Measurements from ENCODE around the gene SFT2D1. TPM values are rescaled to one million over a fixed set of nuclear protein-coding genes. Genes with fewer than 3 reads are reported as not detected.

SFT2D1 gene
- total RNA-seq, 1 donor: 25.7 TPM

DNA sequence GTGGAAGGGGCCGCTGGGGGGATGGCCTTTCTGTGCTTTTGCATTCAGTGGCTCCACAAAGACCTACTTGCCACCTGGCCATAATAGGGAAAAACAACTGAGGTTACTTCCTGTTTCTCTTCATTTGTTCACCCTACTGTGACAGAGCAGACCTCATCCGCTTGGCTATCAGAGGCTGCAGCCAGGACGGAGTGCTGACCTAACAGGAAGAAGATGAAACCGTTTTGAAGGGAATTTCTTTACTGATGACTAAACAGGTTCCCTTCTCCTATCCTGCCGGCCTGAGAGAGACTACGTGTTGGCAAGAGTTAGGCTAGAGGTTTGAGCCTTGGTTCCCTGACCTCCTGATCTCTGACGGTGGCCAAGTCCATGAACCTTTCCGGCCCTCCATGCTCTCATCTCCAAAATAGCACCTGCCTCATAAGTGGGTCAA, 55.5 kb downstream of the SFT2D1 start:
- H3K4me1 ChIP-seq (ENCODE audit: insufficient read depth, low read length): no peaks in the 10 kb centered on the region
- no peaks in the 10 kb centered on the region for H3K79me2 ChIP-seq (ENCODE audit: insufficient read depth, low read length)
- no peak for DNase-seq (ENCODE audit: insufficient read length, low spot score, missing footprints)

DNA sequence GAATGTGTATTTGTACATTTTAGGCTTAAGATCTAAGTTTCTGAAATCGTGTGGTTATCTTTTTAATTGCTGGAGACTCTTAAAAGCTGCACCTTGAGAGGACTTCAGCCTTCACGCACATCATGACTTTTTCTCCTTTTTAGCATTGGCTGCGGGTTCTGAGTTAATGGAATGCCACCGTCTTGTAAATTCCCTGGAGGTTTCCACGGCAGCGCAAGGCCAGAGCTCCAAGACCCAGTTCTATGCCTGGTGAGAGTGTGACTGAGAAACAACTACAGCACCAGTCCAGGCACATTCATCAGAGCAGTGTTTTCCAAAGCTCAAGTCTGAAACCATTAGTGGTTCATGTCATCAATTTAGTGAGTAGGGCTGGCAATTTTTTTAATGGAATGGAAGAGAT, 57.1 kb downstream of the SFT2D1 start:
- Histone ChIP-seq H4K20me1 (ENCODE audit: insufficient read depth, low read length) (no peaks in the 10 kb centered on the region), H3K79me2 (ENCODE audit: insufficient read depth, low read length) (no peaks in the 10 kb centered on the region), H3K4me2 (ENCODE audit: insufficient read depth, low read length) (no peak overlapping the region), H3K27me3 (ENCODE audit: insufficient read depth, low read length) (peaks cover 7% of the 10 kb centered on the region), H3K9me3 (ENCODE audit: low read depth, low read length) (no peaks in the 10 kb centered on the region), H3K4me3 (ENCODE audit: insufficient read depth, low read length) (no peak overlapping the region), H3K27ac (ENCODE audit: low read depth, low read length) (no peak overlapping the region), H3K36me3 (ENCODE audit: insufficient read depth, low read length) (no peaks in the 10 kb centered on the region), H3K4me1 (ENCODE audit: insufficient read depth, low read length) (no peaks in the 10 kb centered on the region), H2AFZ (ENCODE audit: low read length) (no peak overlapping the region)
- TF ChIP-seq, protein P1, sequence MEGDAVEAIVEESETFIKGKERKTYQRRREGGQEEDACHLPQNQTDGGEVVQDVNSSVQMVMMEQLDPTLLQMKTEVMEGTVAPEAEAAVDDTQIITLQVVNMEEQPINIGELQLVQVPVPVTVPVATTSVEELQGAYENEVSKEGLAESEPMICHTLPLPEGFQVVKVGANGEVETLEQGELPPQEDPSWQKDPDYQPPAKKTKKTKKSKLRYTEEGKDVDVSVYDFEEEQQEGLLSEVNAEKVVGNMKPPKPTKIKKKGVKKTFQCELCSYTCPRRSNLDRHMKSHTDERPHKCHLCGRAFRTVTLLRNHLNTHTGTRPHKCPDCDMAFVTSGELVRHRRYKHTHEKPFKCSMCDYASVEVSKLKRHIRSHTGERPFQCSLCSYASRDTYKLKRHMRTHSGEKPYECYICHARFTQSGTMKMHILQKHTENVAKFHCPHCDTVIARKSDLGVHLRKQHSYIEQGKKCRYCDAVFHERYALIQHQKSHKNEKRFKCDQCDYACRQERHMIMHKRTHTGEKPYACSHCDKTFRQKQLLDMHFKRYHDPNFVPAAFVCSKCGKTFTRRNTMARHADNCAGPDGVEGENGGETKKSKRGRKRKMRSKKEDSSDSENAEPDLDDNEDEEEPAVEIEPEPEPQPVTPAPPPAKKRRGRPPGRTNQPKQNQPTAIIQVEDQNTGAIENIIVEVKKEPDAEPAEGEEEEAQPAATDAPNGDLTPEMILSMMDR (IDR thresholded peaks at IDR 0.05; ENCODE audit: extremely low read depth, low read depth, low read length): no peak
- no peak for DNase-seq (ENCODE audit: insufficient read length, low spot score, missing footprints)

More for the DNA sequence above, 55.5 kb downstream of the SFT2D1 start:
- Histone ChIP-seq H3K4me3 (ENCODE audit: insufficient read depth, low read length) (no peak overlapping the region), H2AFZ (ENCODE audit: low read length) (no peak overlapping the region), H3K4me2 (ENCODE audit: insufficient read depth, low read length) (no peak overlapping the region), H4K20me1 (ENCODE audit: insufficient read depth, low read length) (no peaks in the 10 kb centered on the region), H3K36me3 (ENCODE audit: insufficient read depth, low read length) (no peaks in the 10 kb centered on the region), H3K27ac (ENCODE audit: low read depth, low read length) (no peak overlapping the region), H3K9me3 (ENCODE audit: low read depth, low read length) (no peaks in the 10 kb centered on the region), H3K27me3 (ENCODE audit: insufficient read depth, low read length) (peaks cover 7% of the 10 kb centered on the region)
- TF ChIP-seq, protein P1 (IDR thresholded peaks at IDR 0.05; ENCODE audit: extremely low read depth, low read depth, low read length): no peak

DNA sequence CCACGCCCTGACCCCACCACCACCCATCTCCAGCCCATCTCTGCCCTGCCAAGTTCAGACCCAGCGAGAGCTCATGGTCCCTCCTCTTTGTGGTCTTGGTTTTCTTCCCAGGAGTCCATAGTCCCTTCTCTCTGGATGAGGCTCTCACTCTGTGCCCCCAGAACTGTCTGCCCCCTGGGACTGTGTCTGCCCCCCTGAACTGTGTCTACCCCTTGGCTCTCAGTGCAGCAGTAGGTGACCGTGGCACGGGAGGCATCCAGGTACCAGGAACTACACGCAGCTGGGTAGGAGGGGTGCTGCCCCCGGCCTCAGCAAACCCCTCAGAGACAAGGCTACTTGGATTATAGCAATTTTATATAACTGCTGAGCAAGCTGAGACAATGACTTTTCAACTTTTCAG, 57.7 kb downstream of the SFT2D1 start:
- H3K27ac ChIP-seq (ENCODE audit: low read depth, low read length): no peak overlapping the region

GRCh38 chr6:166282394-166283032, 59.8 kb downstream of the SFT2D1 start:
- Histone ChIP-seq H3K4me2 (ENCODE audit: insufficient read depth, low read length) (no peak overlapping the region), H3K27ac (ENCODE audit: low read depth, low read length) (no peak overlapping the region), H3K27me3 (ENCODE audit: insufficient read depth, low read length) (peaks cover 7% of the 10 kb centered on the region), H4K20me1 (ENCODE audit: insufficient read depth, low read length) (no peaks in the 10 kb centered on the region), H3K4me1 (ENCODE audit: insufficient read depth, low read length) (no peaks in the 10 kb centered on the region), H3K36me3 (ENCODE audit: insufficient read depth, low read length) (no peaks in the 10 kb centered on the region), H3K79me2 (ENCODE audit: insufficient read depth, low read length) (no peaks in the 10 kb centered on the region), H3K9me3 (ENCODE audit: low read depth, low read length) (no peaks in the 10 kb centered on the region), H2AFZ (ENCODE audit: low read length) (no peak overlapping the region), H3K4me3 (ENCODE audit: insufficient read depth, low read length) (no peak overlapping the region)
- no peak for DNase-seq (ENCODE audit: insufficient read length, low spot score, missing footprints)
- TF ChIP-seq, protein P1 (IDR thresholded peaks at IDR 0.05; ENCODE audit: extremely low read depth, low read depth, low read length): no peak

More for the DNA sequence above, 57.7 kb downstream of the SFT2D1 start:
- Histone ChIP-seq H3K4me2 (ENCODE audit: insufficient read depth, low read length) (no peak overlapping the region), H4K20me1 (ENCODE audit: insufficient read depth, low read length) (no peaks in the 10 kb centered on the region), H3K4me1 (ENCODE audit: insufficient read depth, low read length) (no peaks in the 10 kb centered on the region), H2AFZ (ENCODE audit: low read length) (no peak overlapping the region), H3K79me2 (ENCODE audit: insufficient read depth, low read length) (no peaks in the 10 kb centered on the region), H3K4me3 (ENCODE audit: insufficient read depth, low read length) (no peak overlapping the region), H3K36me3 (ENCODE audit: insufficient read depth, low read length) (no peaks in the 10 kb centered on the region), H3K9me3 (ENCODE audit: low read depth, low read length) (no peaks in the 10 kb centered on the region), H3K27me3 (ENCODE audit: insufficient read depth, low read length) (peaks cover 7% of the 10 kb centered on the region)
- no peak for DNase-seq (ENCODE audit: insufficient read length, low spot score, missing footprints)
- TF ChIP-seq, protein P1 (IDR thresholded peaks at IDR 0.05; ENCODE audit: extremely low read depth, low read depth, low read length): no peak
